NCI-H128 (cell line): ENCODE results near the gene SCAMP2.

Source experiments
- DNase-seq: peaks from one replicate; lab custom pipeline; 2025; ENCODE audit not compliant: unreplicated experiment; lab: John Stamatoyannopoulos, UW

The SCAMP2 gene

GRCh38 chr15:74863239-74864056 lies 9.7 kb downstream of the SCAMP2 start:
- DNase-seq, result no peak

GRCh38 chr15:74858369-74858740 lies 14.8 kb downstream of the SCAMP2 start:
- DNase-seq, result no peak

GRCh38 chr15:74857671-74858368 lies 15.3 kb downstream of the SCAMP2 start:
- no peak for DNase-seq

GRCh38 chr15:74857082-74857655 lies 16.0 kb downstream of the SCAMP2 start:
- DNase-seq, result no peak

GRCh38 chr15:74856537-74856936 lies 16.6 kb downstream of the SCAMP2 start:
- DNase-seq, result no peak

GRCh38 chr15:74855857-74856256 lies 17.3 kb downstream of the SCAMP2 start:
- DNase-seq, result no peak

DNA sequence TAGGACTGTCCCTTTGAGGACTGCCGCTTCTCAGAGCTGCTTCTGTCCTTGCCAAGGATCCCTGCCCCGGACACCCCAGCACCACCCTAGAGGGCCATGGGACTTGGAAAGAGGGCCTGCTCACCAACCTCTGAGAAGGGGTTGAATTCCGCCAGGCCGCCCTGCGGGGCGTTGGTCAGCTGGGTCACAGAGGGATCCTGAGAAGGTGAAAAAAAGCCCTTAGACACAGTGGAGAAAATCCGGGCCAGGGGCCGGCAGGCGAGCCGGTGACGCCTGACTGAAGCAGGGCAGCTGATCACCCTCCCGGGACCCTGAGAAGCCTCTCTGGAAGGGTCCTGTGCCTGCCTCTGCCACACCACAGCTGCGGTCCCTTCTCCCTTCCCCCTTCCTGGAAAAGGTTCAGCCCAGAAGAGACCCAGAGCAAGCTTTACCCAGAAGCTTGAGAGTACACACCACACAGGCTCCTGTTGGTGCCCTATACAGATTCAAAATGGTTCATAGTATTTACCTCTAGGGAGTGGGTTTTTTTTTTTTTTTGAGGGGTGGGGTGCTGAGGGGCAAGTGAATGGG lies 18.6 kb downstream of the SCAMP2 start:
- DNase-seq, result no peak

- DNase-seq, result no peak
These were observed 21.2 kb downstream of the SCAMP2 start for GRCh38 chr15:74851960-74852359.

DNA sequence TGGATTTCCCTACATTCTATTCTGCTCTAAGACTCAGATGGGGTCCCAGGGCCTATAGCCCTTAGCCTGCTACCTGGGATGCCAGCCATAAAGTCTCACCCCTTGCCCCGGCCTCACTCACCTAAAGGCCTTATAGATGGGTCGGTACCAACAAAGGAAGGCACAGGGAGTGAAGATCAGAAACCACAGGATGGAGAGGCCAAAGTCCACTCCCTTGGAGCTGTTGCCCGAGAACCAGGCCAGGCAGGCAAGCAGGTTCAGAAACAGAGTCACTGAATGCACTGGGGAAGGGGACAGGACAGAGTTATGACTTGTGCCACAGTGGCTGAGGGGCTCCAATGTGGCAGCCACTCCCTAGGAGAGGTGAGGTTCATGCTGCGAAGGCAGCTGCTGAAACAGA lies 22.8 kb downstream of the SCAMP2 start:
- no peak for DNase-seq

DNA sequence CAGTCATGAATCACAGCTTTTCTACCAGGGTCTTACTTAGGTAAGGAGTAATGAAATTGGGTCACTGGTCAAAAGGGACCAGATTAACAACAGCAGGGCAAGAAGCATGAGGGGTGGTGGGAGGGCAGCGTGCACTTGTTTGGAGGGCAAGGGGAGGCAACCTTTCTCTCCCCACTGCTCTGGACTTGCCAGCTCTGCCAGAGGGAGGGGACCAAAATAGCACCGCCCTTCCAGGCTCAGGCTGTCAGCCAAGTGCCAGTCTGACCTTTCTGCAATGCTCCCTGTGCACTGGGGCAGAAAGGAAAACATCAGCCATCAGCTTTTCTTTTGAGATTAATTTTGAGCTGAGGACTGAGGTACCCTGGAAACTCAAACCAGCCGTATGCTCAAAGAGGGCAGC lies 25.7 kb downstream of the SCAMP2 start:
- DNase-seq, result no peak

GRCh38 chr15:74845581-74845980 lies 27.6 kb downstream of the SCAMP2 start:
- DNase-seq, result no peak

- DNase-seq, result no peak
These were observed 28.0 kb downstream of the SCAMP2 start for GRCh38 chr15:74845208-74845568.

GRCh38 chr15:74844319-74845207 lies 28.6 kb downstream of the SCAMP2 start:
- no peak for DNase-seq

- no peak for DNase-seq
These were observed 29.3 kb downstream of the SCAMP2 start for GRCh38 chr15:74843891-74844299.

GRCh38 chr15:74843445-74843828 lies 29.7 kb downstream of the SCAMP2 start:
- DNase-seq, result no peak

DNA sequence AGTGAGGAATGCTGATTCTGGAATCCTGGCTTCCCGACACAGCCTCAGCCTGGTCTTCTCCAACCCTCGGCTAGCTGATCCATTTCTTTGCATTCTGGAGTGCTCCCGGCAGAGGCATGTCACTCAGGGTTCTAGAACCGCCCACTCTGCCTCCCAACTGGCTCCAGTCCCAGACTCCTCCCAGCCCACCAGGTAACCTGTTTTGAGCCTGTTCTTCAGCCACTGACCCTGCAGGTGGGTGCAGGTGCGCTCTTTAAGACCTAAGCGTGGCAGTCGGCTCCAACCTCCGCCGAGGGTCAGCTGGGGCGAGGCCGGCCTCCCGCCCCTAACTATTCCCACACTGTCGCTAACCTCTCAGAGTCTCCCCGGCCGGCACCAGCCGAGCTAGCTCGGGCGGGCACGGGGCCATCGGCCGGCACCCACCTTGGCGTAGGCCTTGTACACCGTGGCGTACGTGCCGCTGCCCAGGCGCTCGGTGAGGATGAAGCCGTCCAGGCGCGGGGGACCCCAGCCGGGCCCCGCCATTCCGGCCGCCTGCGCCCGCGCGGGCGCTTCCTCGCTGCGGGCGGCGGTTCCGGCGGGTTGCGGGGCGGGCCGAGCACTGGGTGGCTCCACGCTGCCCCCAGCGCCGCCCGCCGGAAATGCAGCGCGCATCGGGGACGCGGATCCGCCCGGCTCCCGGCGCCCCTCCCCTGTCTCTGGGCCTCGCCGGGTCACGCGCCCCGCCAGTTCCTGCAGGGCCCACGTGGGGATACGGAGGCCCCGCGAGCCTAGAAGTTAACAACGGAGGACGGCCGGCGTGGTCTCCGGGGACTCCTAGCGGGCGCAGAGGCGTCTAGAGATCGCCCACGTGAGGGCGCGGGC lies 30.4 kb downstream of the SCAMP2 start, which contains the start of gene ULK3:
ULK3 (minus strand) TSS at position 576 of the 864 bp plus-strand sequence; CDS start at position 525, 51 bp downstream.
- DNase-seq, result peak; percentile 65

DNA sequence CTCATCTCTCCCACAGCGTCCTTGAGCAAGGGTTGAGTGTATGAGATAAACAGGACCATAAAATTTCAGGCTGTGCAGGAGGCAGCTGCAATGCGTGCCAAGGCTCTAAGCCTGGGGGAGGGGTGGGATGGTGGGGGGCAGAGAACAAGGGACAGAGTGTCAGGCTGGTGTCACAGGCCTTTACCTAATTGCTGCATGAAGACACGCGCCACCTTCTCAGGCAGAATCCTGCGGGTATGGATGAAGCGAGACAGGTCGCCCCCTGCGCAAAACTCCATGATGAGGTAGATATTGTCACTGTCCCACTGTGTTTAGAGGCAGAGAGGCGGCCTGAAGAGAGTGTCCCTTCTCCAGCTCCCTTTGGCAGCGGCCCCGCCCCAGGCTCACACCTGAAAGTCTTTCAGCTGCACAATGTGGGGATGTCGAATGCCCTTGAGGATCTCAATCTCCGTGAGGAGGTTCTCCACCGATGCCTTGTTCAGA lies 31.2 kb downstream of the SCAMP2 start:
- DNase-seq, result no peak

- no peak for DNase-seq
These were observed 32.1 kb downstream of the SCAMP2 start for GRCh38 chr15:74840851-74841775.
